Stimulated activated CD4-positive, alpha-beta T cell treated with anti-CD3 and anti-CD28 coated beads, Interleukin-4, amount 100 ng/mL, for 1 hour (primary cell): ENCODE data around the gene EIF2AK2.
A peak's percentile ranks its signal among the peaks of the same experiment; 100 is the strongest.
"Not testable (repeated sequence)": the region's sequence is repeated elsewhere in the genome, so short reads cannot be mapped to it uniquely, and the experiment has no call there.

Experiments
- DNase-seq: peaks from one replicate; pipeline ENCODE4 v3.0.0-alpha.2; 2020

EIF2AK2 gene

DNA sequence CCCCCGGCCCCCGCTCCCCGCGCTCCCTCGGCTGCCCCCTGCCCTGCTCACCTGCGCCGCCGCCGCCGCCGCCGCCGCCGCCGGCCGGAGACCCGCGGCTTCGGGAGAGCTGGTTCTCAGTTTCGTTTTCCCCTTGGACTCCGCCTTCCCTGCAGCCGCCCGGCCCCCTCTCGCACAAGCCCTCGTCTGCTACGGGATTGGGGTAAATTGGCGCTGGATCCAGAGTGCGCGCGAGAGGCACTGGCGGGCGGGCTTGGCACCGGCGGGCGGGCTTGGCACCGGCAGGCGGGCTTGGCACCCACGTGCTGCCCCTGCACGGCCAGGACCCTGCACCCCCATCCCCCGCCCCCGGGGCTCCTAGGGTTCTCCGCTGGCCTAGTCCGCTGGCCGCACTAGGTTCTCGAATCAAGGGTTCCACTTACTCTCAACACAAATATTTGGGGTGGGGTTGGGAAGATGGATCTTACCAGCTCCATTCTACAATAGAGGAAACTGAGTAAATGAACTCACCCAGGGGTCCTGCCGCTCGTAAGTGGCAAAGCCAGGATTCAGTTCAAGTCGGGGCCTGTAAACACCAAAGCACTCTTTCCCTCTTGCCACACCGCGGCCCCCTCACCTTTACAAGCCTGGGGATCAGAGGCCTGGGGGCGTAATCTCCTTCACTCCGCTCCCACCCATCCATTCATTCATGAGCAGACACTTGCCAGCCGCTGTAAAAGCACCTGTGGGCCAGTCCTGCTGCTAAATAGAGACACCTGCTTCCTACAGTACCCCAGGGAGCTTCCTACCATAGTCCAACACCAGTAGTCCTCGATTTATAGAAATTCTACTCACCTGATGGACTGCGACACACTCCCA is at the start of gene EIF2AK2:
Gene EIF2AK2 (minus strand): TSS at position 124 of the 858 bp plus-strand sequence. CDS start 9,174 bp downstream, outside the sequence.
- peak; percentile 70 for DNase-seq

DNA sequence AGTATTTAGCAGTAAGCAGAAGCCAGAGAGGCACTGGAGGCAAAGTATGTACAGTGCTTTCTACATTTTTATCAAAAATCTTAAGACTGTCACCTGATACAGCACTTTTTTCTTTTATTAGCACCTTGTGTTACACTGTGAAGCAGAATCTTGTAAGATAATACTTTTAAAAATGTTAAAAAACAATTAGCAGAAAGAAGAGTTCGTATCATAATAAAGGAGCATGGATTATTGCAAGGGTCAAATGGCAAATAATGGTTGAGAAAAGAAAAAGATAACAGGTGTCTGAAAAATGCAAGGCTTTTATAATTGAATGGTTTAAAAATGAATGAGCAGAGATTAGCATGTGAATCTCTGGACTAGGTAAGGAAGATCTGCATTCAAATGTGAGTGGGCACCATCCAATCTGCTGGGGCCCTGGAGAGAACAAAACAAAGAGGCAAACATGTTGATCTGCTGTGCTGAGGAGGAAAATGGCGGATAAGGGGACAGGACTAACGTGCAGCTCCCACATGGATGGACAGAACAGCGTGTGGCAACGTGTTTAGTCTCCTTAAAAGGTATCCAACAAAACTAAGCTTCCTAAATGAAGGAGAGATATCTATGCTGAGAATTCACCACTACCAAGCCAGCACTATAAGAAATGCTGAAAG is 49.0 kb upstream of the EIF2AK2 start:
- no peak for DNase-seq

DNA sequence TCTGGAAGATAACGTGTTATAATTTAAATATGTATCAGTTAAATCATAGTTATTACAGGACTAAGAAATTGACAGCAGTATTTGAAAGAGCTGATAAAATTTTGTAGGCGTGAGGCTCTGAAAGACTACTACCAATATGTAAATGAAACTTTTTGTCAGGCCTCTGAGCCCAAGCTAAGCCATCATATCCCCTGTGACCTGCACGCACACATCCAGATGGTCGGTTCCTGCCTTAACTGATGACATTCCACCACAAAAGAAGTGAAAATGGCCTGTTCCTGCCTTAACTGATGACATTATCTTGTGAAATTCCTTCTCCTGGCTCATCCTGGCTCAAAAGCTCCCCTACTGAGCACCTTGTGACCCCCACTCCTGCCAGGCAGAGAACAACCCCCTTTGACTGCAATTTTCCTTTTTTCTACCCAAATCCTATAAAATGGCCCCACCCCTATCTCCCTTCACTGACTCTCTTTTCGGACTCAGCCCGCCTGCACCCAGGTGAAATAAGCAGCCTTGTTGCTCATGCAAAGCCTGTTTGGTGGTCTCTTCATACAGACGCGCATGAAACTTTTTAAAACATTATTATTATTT is 48.4 kb upstream of the EIF2AK2 start:
- DNase-seq, result not testable (repeated sequence)

DNA sequence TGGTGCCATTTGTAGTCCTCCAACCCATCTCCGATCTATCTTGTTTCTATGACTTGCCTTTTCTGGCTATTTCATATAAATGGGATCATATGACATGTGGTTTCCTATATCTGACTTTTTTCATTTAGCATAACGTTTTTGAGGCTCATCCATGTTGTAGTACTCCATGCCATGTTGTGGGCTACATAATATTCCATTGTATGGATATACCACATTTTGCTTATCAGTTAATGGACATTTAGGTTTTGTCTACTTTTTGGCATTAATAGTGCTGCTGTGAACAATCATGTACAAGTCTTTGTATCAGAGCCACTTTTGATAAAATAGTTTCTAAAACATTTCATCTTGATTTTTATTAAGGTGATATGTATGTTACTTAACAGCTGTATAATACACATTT is 46.9 kb upstream of the EIF2AK2 start:
- no peak for DNase-seq

DNA sequence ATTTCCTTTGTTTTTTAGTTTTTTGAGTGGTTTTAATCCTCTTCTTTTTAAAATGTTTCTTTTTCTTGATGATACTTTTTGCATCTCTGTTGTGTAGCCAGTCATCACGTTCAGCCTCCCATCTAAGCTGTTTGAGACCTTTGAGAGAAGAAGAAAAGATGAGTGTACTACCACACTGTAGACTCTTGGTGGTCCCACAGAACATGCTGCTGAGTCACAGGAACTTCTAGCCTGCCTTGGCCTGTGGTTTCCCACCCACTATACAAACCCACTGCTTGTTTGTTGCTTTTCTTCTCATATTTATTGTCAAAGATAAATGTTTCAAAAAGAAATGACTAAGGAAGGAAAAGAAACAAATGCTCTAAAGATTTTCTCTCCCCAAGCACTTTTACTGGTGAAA is 45.0 kb upstream of the EIF2AK2 start:
- DNase-seq, result no peak

DNA sequence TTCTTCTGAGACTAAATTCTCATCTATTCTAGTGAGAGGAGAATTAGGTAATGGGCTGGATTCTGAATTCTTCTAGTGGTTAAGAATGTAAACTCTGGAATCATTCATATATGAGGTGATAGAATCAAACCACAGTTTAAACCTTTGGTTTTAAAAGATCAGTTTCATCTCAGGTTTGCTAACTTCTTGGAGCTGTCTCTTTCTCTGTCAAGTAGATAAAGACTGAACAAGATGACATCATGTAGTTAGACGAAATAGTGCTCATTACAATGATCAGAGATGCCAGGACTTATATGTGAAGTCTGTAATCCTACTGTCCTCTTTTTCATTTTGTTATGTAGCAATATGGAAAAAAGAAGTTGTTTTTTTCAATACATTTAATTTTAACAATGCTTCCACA is 44.4 kb upstream of the EIF2AK2 start:
- DNase-seq, result no peak

DNA sequence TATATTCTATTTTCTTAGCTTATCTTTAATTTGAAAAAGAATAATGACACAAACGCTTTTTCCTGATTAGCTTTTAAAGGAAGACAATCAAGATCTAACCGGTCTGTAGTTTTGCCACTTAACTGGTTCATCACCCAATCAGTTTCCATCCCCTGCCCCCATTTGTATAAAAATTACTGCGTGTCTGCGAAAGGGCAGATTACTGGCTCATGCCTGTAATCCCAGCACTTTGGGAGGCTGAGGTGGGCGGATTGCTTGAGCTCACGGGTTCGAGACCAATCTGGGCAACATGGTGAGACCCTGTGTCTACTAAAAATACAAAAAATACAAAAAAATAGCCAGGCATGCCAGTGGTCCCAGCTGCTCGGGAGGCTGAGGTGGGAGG is 41.9 kb upstream of the EIF2AK2 start:
- DNase-seq, result no peak

DNA sequence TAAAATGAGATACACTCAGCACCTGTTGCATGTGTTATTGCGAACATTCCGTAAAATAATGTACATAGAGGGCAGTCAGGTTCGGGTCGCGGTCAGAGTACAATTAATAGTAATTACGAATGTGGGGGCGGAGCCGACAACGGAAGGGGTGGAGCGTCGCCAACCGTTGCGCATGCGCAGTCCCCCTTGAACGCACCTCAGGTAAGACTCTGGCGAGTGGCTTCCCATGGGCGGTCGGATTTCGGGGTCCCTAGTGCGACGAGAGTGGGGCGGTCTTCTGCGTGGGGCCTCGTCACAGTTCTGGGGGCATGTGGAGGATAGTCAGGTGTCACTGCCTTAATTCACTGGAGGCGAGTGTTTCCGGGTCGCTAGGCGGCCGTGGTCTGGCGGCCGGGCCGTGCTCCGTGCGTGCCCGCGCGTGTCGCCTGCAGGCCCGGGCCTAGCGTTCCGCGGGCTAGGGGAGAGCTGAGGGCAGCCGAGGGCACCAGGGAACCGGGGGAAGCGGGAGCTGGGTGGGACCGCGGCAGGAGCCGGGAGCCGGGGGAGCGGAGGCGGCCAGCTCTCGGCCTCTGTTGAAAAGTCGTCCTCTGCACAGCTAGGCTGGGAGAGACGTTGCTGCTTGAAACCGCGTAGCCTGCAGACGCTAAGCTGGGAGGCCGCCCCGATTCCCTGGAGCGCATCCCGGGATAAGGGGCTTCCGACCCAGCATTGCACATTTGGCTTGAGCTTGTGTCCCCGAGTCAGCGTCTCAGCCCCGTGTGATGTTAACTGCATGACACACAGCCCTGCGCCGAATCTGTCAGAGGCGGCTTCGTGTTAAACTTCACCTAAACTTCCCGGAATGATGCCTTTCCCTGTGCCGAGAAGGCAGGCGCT is 39.8 kb upstream of the EIF2AK2 start, which contains the start of gene CEBPZOS:
Gene CEBPZOS (plus strand): TSS at position 177 of the 876 bp plus-strand sequence. CDS start 3,209 bp downstream, outside the sequence.
- DNase-seq, result peak; percentile 89

DNA sequence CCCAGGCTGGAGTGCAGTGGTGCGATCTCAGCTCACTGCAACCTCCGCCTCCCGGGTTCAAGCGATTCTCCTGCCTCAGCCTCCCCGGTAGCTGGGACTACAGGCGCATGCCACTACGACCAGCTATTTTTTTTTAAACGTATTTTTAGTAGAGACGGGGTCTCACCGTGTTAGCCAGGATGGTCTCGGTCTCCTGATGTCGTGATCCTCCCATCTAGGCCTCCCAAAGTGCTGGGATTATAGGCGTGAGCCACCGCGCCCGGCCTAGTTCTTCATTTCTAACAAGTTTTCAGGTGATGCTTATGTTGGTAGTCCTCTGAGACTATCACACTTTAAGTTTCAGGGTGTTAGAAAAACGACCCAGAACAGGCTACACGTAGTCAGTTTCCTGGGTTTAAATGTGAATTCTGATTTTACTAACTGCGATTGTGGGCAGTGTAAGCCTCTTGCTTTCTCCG is 39.1 kb upstream of the EIF2AK2 start:
- not testable (repeated sequence) for DNase-seq

DNA sequence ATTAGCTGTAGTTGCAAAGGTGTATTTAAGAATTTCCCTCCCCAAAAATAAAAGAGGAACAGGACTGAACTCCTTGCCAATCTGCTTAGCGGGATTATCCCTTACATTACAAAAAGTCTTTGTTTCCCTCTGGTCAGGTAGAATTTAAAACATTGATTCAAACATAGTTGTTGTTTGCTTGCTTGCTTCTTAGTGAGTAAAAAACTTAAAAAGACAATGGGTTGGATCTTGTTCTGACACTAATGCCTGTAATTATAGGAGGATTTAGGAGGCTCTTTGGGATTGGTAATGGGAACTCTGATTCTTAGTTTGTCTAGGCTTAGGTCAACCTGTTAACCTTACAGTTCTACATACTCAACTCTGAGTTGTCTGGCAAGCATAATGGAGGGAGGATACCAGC is 35.8 kb upstream of the EIF2AK2 start:
- no peak for DNase-seq

DNA sequence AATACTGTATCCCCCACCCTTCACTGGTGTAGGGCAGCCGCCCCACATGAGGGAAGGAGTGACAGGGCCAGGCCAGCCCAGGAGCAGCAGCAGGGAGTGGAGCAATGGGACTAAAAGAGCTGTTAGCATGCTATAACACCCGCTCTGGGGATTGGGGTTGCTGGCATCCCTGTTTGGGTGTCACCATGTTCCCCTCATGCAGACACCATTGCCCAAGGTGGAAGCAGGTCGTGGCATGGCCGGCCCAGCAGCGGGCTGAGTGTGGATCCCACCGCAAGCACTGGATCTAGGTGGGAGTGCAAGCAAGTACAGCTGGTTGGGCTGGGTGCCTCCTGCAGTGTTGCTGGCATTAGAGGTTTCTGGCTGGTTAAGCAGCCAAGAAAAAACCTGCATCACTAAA is 35.0 kb upstream of the EIF2AK2 start:
- DNase-seq, result no peak

DNA sequence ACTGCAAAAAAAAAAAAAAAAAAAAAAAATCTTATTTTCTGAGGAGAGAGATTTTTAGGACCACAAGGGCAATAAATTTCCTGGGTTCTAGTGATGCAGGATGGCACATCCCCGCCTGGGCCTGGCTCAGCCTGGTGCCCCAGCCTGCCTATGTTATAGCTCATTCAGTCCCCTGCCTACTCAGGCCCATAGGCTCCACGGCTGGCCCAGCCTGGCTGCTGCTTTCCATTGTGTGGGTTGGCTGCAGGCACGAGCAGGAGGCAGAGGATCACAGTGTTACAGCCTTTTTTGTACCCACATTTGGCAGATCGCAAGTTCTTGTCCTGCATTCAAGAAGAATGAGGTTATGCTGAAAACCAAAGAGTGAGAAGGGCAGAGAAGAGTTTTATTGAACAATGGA is 34.5 kb upstream of the EIF2AK2 start:
- no peak for DNase-seq

DNA sequence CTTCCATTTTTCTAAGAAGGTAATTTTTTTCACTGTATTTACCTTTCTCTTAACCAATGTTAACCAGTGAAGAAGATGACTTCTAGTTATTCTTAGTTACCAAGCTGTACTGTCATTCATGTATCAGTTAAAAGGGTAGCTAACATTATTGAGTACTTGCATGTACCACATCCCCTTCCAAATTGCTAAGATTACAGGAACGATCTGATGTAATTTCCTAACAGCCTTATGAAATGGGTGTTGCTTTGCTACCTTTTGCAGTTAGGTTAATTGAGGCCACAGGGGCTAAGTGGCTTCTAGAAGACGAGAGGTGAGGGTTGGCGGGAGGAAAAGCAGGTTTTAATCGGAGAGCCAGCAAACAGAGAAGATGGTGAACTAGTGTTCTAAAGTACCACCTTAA is 33.5 kb upstream of the EIF2AK2 start:
- no peak for DNase-seq

DNA sequence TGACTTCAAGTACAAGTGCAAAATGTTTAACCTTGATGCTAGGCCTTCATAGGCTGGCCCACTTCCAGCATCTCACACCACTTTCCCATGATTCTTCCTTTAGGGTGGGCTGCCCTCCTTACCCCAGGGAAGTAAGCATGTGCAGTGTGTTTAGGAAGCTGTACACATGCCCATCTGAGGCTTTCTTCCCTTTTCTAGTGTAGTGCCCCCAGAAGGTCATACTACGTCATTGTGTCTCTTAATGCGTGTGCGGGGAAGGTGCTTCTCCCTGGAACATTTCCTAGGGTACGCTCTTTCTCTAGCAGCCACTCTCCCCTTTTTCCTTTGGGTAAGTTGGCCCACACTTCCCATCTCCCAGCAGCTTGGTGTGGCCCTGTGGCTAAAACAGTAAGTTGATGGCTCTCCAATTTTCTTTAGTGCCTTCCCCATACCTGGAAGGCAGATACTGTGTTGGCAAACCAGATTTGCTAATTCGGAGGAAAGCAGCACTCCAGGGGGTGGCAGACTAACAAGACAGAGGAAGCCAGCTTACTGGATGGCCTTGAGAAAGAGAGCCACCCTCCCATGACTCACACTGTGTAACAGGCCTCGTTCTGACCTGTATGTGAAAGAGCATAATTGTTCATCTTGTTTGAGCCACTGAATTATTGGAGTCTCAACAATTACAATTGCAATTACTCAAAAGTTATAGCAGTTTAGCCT is 32.8 kb upstream of the EIF2AK2 start:
- no peak for DNase-seq

DNA sequence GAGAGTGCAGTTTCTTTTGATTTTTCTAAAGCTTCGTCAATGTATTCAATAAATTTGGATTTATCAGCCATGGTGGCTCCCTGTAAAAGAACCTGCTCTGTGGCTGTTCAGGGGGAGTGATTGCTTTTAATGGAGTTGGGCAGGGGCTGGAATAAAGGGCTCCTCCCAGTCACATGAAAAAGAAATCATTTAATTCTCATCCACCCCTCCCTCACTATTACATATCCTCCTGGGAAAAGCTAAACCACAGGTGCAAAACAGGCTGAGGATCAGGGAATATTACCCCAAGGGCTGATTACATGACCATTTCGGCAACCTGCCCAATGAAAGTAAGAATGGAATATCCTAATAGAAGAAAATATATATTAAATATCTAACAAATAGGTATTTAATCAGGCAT is 31.8 kb upstream of the EIF2AK2 start, which contains the start of gene SULT6B1:
Gene SULT6B1 (minus strand): TSS at position 101 of the 400 bp plus-strand sequence. CDS start 30 bp downstream, at position 71.
- DNase-seq, result no peak

DNA sequence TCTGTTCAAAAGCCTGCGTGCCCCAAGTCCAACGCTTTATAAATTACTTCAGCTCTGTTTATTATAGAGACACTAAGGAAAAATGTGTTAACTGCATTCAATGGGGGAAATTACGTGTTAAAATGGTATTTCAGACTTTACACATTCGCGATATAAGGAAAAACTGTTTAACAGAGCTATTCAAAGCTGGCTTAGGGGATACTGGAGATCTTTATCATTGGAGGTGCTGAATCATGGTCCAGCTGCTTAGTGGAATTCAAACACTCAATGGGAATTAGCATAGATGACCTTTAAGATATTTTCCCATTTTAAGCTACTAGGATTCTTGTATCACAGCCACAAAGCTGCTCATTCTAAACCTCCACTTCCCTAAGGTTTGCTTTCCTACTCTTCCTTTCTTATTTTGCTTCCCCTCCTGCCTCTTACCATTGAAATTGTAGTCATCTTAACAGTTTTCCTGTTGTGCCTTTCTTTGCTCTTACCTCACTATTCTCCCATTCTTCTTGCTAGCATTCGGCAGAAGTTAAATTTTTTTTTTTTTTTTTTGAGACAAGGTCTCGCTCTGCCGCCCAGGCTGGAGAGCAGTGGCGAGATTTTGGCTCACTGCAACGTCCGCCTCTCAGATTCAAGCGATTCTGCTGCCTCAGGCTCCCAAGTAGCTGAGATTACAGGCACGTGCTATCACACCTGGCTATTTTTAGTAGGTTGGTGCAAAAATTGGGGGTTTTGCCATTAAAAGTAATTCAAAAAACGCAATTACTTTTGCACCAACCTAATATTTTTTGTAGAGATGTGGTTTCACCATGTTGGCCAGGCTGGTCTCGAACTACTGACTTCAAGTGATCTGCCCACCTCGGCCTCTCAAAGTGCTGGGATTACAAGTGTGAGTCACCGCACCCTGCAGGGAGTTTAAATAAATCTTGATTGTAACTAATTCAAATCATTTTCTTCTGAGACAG is 25.2 kb upstream of the EIF2AK2 start:
- DNase-seq, result no peak

DNA sequence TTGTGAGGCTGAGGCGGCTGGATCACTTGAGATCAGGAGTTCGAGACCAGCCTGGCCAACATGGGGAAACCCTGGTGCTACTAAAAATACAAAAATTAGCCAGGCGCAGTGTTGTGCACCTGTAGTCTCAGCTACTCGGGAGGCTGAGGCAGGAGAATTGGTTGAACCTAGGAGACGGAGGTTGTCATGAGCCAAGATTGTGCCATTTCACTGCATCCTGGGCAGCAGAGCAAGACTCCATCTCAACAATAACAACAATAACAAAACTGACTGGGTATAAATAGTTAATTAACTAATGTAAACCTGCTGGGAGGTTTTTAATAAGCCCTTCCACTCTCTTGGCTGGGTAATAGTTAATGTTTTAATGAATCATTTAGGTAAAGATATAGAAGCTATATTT is 23.9 kb upstream of the EIF2AK2 start:
- DNase-seq, result no peak

DNA sequence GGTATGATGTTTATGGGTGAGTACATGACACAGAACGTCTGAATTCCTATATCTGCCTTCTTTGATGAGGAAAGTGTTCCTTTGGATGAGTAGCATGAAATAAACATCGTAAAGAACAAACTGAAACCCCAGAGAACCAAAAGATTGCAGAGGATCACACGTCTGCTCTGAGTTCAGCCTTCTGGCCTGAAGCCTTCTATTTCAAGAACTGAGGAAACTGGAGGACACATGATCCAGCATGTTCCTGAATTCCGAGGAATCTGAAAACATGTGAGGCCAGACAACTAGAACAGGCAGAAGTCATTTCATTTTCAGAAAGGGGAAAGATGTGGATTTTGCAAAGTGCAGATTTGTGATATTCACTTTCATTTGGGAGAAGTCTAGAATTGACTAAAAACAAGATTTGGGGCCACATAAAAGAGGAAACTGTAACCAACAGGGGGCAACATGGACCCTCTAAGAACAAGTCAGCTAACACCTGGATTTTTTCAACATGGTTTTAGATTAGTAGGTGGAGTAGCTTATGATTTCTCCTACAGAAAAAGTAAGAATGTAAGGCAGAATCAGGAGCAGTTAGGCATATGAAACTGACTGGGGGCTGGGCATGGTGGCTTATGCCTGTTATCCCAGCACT is 23.3 kb upstream of the EIF2AK2 start:
- DNase-seq, result no peak

DNA sequence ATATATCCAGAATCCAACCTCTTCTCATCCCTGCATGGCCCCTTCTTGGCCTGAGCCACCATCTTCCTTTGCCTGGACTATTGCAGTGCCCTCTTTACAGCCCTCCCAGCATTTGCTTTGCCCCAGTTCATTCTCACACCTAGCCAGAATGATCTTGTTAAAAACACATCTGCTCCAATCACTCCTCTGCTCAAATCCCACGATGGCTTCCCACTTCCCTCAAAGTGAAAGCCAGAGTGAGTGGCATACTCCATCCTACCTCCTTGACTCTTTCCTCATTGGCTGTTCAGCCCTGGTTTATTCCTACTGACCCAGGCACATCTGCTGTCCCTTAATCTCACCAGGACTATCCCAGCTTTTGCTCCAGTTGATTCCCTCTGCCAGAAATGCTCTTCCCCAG is 17.0 kb upstream of the EIF2AK2 start:
- no peak for DNase-seq

DNA sequence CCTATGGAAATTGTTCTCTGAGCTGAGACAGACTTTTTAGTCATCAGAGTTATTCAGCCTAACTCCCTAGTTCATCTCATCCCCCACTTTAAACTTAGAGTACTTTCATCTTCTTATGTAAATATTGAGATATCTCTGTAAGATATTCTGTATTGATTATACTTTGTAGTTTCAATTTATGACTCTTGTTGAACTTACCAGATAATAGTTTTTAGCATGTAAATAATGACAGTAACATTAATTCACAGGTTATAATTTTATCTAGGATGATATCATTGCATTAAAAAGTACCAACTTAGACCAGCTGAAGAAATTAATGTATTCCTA is 14.8 kb upstream of the EIF2AK2 start:
- DNase-seq, result no peak
